Upper lobe of left lung (tissue), 4 donors: ENCODE results near the gene TUBB4B.

ENCODE experiments used
- CTCF ChIP-seq, 6 experiments: fragments of 450-650 bp in 4 of 6; fragments of 200-600 bp in 2 of 6; sonication (generic) in 2 of 6; IDR thresholded peaks; one replicate each; pipeline ENCODE4 v1.5.1; 2016 to 2019; ENCODE audit warnings: antibody characterized with exemption in 6 of 6
- EP300 ChIP-seq, 4 donors: sonication (generic); formaldehyde crosslinking; IDR thresholded peaks; one replicate each; pipeline ENCODE4 v1.5.1; 2017; ENCODE audit warnings: antibody characterized with exemption in 4 of 4, control low read depth in 2 of 4
- POLR2A ChIP-seq, 4 donors: fragments of 450-650 bp; IDR thresholded peaks; one replicate each; pipeline ENCODE4 v1.5.1; 2016 to 2017; ENCODE audit warnings: antibody characterized with exemption in 4 of 4, mild to moderate bottlenecking in 2 of 4
- POLR2AphosphoS5 ChIP-seq, 2 donors: sonication (generic); formaldehyde crosslinking; IDR thresholded peaks; one replicate each; pipeline ENCODE4 v1.5.1; 2017; ENCODE audit warnings: antibody characterized with exemption in 2 of 2

GRCh38 chr9:137250329-137251193 lies 9.5 kb downstream of the TUBB4B start:
- TF ChIP-seq CTCF (IDR thresholded peaks at IDR 0.05), result no peak
- no peak for TF ChIP-seq POLR2A (IDR thresholded peaks at IDR 0.05)
- TF ChIP-seq POLR2AphosphoS5 (IDR thresholded peaks at IDR 0.05), result no peak
- TF ChIP-seq EP300 (IDR thresholded peaks at IDR 0.05), result no peak
